Heart right ventricle (tissue), 16 donors: ENCODE results near the gene SLC29A1. TPM values are rescaled to one million over a fixed set of nuclear protein-coding genes. Genes with fewer than 3 reads are reported as not detected.

Experiments
- ATAC-seq, 8 donors: fragments of 200-7000 bp; cut with Tn5 transposase; one replicate each; pipeline ENCODE4 v1.9.1; 2020; ENCODE audit warnings: mild to moderate bottlenecking in 8 of 8, moderate library complexity in 8 of 8, moderate number of reproducible peaks in 1 of 8
- DNase-seq, 2 donors: peaks; one replicate each; pipeline ENCODE4 v3.0.0-alpha.2; 2020
- H3K27ac ChIP-seq, 10 donors: fragments of 200-600 bp; sonication (generic) in 2 of 10; one replicate each; pipeline versions ENCODE4 v1.5.0 to v1.8.0; 2020 to 2022; ENCODE audit warnings: mild to moderate bottlenecking in 3 of 10
- H3K27me3 ChIP-seq, 7 donors: fragments of 200-600 bp; one replicate each; pipeline ENCODE4 v1.8.0; 2021 to 2022; ENCODE audit warnings: mild to moderate bottlenecking in 2 of 7
- H3K36me3 ChIP-seq, 9 donors: fragments of 200-600 bp; sonication (generic) in 1 of 9; one replicate each; pipeline versions ENCODE4 v1.5.0 to v1.8.0; 2020 to 2022; ENCODE audit warnings: mild to moderate bottlenecking in 2 of 9
- H3K4me1 ChIP-seq, 9 donors: fragments of 200-600 bp; sonication (generic) in 1 of 9; one replicate each; pipeline versions ENCODE4 v1.5.0 to v1.8.0; 2020 to 2022; ENCODE audit warnings: mild to moderate bottlenecking in 4 of 9
- H3K4me3 ChIP-seq, 10 donors: fragments of 200-600 bp; sonication (generic) in 2 of 10; one replicate each; pipeline versions ENCODE4 v1.5.0 to v1.8.0; 2020 to 2022; ENCODE audit warnings: mild to moderate bottlenecking in 7 of 10, moderate library complexity in 2 of 10
- H3K9me3 ChIP-seq, 11 donors: fragments of 200-600 bp in 10 of 11; sonication (generic) in 2 of 11; one replicate each; pipeline versions ENCODE4 v1.5.0 to v1.8.0; 2013 to 2022; ENCODE audit warnings: mild to moderate bottlenecking in 2 of 11, control low read depth in 1 of 11, moderate library complexity in 1 of 11
- CTCF ChIP-seq, 9 donors: fragments of 200-600 bp; sonication (generic) in 2 of 9; IDR thresholded peaks; one replicate each; pipeline versions ENCODE4 v1.5.0 to v1.8.0; 2021 to 2022; ENCODE audit warnings: antibody characterized with exemption in 9 of 9, mild to moderate bottlenecking in 5 of 9, moderate library complexity in 1 of 9
- WGBS, 2 donors: extraction: QIAGEN DNeasy Blood & Tissue Kit; methylation state at CpG; one replicate each; pipeline ENCODE4 v1.1.7; 2013; ENCODE audit warnings: inconsistent platforms in 1 of 2; 5-methylcytosine and 5-hydroxymethylcytosine counted together
- intact Hi-C, 10 donors: fragments of 100-400 bp; cut with DNase I; formaldehyde crosslinking; loops; one replicate each; pipeline versions ENCODE4 v1.11.1 to v1.14.2; 2022
- polyA plus RNA-seq, 2 donors: library from polyadenylated mRNA; stranded (reverse); fragments of 200-250 nt; gene quantifications; one replicate each; pipeline ENCODE4 v1.2.3, GENCODE V29; 2013
- total RNA-seq, 10 donors: library from RNA; stranded (reverse); fragmentation: NEBNext Ultra II Directional in 3 of 10; extraction: Animal tissue kit (Norgen Biotek cat#: 25700) in 3 of 10; gene quantifications; one replicate each; pipeline versions ENCODE4 v1.2.1 to v1.2.4, GENCODE V29; 2021 to 2023
- donor health status: Arrhythmogenic right ventricular cardiomyopathy.
- donor health status: ischemic (EF 13 %, LVEDD 7.1; RV severe dilation, severe dysfunction).
- donor health status: healthy with polysubstance abuse.
- donor health status: DM: no; HTN: yes; CAD: no.
- donor health status: DM: no; HTN: no; CAD: no.
- donor health status: ischemic (EF 25% LVEDD 6.9; RV normal size, moderate dysfunction).
- donor health status: ischemic (EF 25% LVEDD 5.7; RV mildly dilated, moderate dysfunction).
- donor health status: healthy.
- donor health status: DM: yes; HTN: yes; CAD: no.
- donor health status: Ischemic cardiomyopathy.
- donor health status: ischemic (EF 35%, LVEDD 5.7; RV mildly dilated, moderate dysfunction).
- donor health status: nonischemic (EF 11% LVEDD 7.7; RV severe dilation, severe dysfunction).
- donor health status: DM: yes; HTN: yes; CAD: no.
- donor health status: PGD.
- donor health status: ischemic (EF 29% LVEDD 5.4; RV normal size, mild dysfunction).
- donor health status: nonischemic (EF 23%, LVEDD 6.1; RV moderate dilation, normal function).

The SLC29A1 gene
- total and polyA plus RNA-seq, 12 donors: 46.3 to 198 (median 136) TPM

- intact Hi-C loops: loop anchor here in 2 of 10 donors (10.0 kb wide), 1 partner anchor 157 kb away; no protein-coding TSS in a partner anchor
- no peaks in the 10 kb centered on the region for H3K27me3 ChIP-seq
- peak; percentile 71 to 90 (median 84) for ATAC-seq
- 67 to 69% methylated on average over 13 of the region's 13 CpGs for WGBS, 2 donors
- no peak overlapping the region for H3K4me3 ChIP-seq
- peak overlapping the region in 9 of 10 donors; percentile 14 to 76 (median 47) for H3K27ac ChIP-seq
- DNase-seq: peak; percentile 72 to 78
- peaks cover 2 to 38% (median 23%) of the 10 kb centered on the region in 9 donors for H3K4me1 ChIP-seq
- H3K36me3 ChIP-seq: no peaks in the 10 kb centered on the region
- no peaks in the 10 kb centered on the region for H3K9me3 ChIP-seq
- TF ChIP-seq CTCF (IDR thresholded peaks at IDR 0.05): no peak
Measured at GRCh38 chr6:44177691-44178423, 45.5 kb upstream of the SLC29A1 start.

GRCh38 chr6:44178424-44179071 lies 44.8 kb upstream of the SLC29A1 start:
- DNase-seq (no peak), ATAC-seq (peak in 3 of 8 donors; percentile 5 to 21 (median 10))
- TF ChIP-seq CTCF (IDR thresholded peaks at IDR 0.05): no peak
- no peak overlapping the region for H3K4me3 ChIP-seq
- intact Hi-C loops: loop anchor here in 2 of 10 donors (10.0 kb wide), 1 partner anchor 156 kb away; no protein-coding TSS in a partner anchor
- H3K36me3 ChIP-seq: no peaks in the 10 kb centered on the region
- peaks cover 0 to 36% (median 21%) of the 10 kb centered on the region in 9 donors for H3K4me1 ChIP-seq
- no peaks in the 10 kb centered on the region for H3K27me3 ChIP-seq
- H3K27ac ChIP-seq: peak overlapping the region in 8 of 10 donors; percentile 14 to 76 (median 41)
- no peaks in the 10 kb centered on the region for H3K9me3 ChIP-seq
- WGBS, 2 donors: 86 to 88% methylated on average over 9 of the region's 9 CpGs

- Histone ChIP-seq H3K4me3 (no peak overlapping the region), H3K9me3 (no peaks in the 10 kb centered on the region), H3K36me3 (no peaks in the 10 kb centered on the region), H3K27ac (peak overlapping the region in 3 of 10 donors; percentile 69 to 76 (median 72)), H3K4me1 (peaks cover 0 to 36% (median 21%) of the 10 kb centered on the region in 9 donors), H3K27me3 (no peaks in the 10 kb centered on the region)
- no peak for ATAC-seq
- no peak for DNase-seq
- intact Hi-C loops: loop anchor here in 2 of 10 donors (10.0 kb wide), 1 partner anchor 156 kb away; no protein-coding TSS in a partner anchor
- no peak for TF ChIP-seq CTCF (IDR thresholded peaks at IDR 0.05)
- WGBS, 2 donors: 54 to 69% methylated on average over 4 of the region's 4 CpGs
Measured at GRCh38 chr6:44179072-44179536, 44.3 kb upstream of the SLC29A1 start.

GRCh38 chr6:44179648-44180047 lies 43.7 kb upstream of the SLC29A1 start:
- Histone ChIP-seq H3K27ac (peak overlapping the region in 2 of 10 donors; percentile 24 to 76), H3K4me1 (peaks cover 0 to 36% (median 21%) of the 10 kb centered on the region in 9 donors), H3K4me3 (no peak overlapping the region), H3K27me3 (no peaks in the 10 kb centered on the region), H3K9me3 (no peaks in the 10 kb centered on the region), H3K36me3 (no peaks in the 10 kb centered on the region)
- DNase-seq: no peak
- intact Hi-C loops: loop anchor here in 2 of 10 donors (10.0 kb wide), 1 partner anchor 155 kb away; no protein-coding TSS in a partner anchor
- TF ChIP-seq CTCF (IDR thresholded peaks at IDR 0.05): no peak
- ATAC-seq: no peak
- WGBS, 2 donors: 95 to 97% methylated on average over 7 of the region's 7 CpGs
